Epithelial cell of prostate (primary cell): ENCODE measurements around the gene FNBP1L.
A peak's percentile ranks its signal among the peaks of the same experiment; 100 is the strongest.

Experiments
- DNase-seq: peaks from one replicate; pipeline ENCODE4 v3.0.0-alpha.2; 2011; ENCODE audit warnings: low read depth, low spot score
- H3K27ac ChIP-seq: fragments of 450-650 bp; 2 replicates; pipeline ENCODE4 v1.5.1; 2017; ENCODE audit warnings: mild to moderate bottlenecking

Gene FNBP1L

DNA sequence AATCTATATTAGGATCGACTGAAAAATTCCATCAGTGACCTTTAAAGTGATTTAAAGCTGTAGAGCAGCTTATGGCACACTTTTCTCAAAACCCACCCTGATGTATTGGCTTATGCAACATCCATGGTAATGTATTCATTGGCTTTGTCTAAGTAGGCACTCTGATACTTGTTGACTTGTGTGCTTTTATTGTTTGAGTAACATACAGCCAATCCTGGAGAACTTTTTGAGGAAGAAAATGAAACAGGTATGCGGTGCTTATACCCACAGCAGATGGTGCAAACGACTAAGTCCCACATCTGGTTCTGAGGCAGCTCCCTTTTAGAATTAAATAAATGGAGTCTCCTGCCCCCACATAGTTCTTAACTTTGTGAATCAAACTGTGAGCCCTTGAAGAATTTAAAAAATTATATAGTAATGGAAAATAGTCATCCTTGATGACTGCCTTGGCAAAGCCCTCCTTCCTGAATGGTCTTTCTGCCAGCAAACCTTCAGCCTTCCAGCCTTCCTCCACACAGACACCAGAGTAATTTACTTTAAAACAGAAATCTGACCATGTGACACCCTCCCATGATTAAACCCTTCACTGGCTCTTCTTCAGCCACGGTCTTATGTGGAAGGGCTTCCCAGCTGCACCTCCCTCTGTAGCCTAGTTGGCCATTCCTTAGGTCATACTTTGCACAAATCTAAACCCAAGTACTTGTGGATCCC, 117.7 kb downstream of the FNBP1L start:
- no peak for DNase-seq
- H3K27ac ChIP-seq: peak overlapping the region; percentile 2

DNA sequence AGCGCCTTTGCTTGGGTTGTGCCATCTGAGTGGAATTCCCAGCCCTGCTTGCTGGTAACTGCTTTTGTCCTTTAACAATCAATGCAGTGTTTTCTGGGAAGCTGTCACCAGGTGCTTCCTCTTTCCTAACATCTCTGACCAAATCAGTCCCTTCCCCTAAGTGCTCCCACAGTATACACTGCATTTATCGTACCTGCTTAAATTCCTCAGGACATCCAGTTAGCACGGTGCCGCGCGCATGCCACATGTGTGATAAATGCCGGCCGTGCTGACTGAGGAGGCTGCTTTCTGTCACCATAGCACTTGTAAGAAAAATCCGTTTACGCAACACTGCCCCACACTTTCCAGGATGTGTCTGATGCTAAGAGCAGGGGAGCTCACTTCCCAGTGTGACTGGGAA, 118.3 kb downstream of the FNBP1L start:
- peak overlapping the region; percentile 2 for H3K27ac ChIP-seq
- DNase-seq: no peak

DNA sequence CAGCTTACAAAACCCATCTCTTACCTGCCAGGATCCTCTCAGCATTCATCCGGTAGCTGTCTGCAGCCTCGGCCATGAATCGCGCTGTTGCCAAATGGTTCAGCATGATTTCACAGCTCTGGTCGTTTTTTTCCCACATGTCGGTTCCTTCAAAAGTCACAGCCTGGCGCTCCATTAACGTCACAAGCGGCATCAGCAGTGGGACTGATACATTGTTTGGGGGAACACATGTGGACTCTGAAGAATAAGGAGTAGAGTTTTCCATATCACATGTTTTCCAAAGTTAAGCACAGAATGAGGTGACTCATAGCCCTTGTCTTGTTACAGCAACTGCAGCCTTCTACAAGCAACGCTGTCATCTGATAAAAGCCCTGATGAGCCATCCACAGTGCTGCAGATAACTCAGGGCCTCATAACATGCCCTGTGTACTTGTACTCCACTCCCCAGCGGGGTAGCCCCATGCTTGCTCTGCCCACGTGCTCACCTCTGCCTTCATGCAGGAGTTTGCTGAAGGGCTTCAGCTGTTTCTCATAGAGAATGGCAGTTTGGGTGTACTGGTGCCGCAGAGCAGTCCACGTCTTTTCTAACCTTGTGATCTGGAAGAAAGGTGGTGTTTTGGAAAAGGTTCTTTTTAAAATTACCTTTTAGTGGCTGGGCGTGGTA, 119.5 kb downstream of the FNBP1L start:
- DNase-seq: peak; percentile 45
- peak overlapping the region; percentile 37 for H3K27ac ChIP-seq

DNA sequence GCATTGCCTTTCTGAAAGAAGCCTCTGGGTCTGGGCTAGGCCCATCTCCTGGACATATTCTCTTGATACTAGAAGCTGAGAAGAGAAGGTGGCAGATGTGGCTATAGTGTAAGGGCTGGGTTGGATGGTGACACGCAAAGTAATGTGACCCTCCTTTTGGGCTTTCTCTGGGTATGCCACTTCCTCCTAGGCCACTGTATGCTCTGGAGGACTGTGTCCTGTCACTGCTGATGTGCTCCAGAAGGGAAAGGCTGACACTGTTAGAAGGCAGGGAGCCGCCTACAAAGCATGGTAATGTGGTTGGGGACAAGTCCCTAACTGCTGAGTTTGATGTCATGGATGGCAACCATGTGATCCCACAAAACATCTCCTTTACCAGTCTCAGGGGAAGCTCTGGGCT, 121.6 kb downstream of the FNBP1L start:
- H3K27ac ChIP-seq: peak overlapping the region; percentile 18
- DNase-seq: no peak

DNA sequence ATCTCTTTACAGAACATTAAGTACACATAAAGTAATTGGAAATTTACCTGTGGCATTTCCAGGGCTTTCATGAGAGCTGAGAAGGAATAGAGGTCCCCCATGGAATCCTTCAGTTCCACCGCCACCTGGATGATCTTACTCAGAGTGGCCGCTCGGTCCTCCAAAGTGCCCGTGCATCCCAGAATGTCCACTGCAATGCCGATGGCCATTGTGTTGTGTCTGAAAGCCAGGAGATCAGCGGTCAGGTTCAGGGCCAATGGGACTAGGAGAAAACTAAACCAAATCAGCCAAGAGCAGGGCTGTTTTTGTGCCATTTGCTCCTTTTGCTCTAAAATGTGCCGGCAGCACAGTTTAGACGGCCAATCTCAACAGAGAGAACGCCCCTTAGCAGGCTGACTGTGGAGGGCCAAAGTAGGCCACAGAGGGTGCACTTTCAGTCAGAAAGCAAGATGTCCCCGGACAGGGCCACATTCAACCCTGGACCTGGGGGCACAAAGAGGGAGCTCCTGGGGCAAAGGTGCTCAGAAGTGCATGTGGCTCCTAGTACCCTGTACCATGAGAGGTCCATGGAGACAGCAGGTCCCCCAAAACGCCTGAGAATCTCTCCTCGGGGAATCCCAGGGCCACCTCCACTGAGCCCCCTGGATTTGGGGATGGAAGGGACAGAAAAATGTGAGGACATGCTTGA, 123.8 kb downstream of the FNBP1L start:
- DNase-seq: no peak
- no peak overlapping the region for H3K27ac ChIP-seq

DNA sequence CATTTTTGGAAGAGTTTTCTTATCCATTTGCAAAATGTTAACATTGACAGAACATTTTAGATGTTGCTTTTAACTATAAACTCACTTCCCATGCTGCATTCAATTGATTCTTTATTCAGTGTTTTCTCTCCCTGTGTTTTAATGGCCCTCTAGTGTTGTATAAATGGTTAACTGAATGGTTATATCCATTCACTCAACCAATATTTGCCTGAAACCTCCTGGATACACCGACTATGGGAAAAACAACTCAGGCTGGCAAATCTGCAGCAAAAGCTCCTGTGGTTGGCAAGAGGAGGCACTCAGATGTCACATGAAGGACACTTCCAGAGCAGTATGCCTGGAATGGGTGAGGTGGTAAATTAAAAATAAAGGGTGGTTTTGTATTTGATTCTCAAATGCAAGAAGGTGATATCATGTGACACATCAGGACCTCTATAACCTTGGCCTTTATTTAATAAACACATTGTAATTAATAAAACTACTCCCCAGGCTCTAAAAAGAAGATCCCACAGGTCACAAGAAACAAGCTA, 126.1 kb downstream of the FNBP1L start:
- peak overlapping the region; percentile 1 for H3K27ac ChIP-seq
- no peak for DNase-seq

DNA sequence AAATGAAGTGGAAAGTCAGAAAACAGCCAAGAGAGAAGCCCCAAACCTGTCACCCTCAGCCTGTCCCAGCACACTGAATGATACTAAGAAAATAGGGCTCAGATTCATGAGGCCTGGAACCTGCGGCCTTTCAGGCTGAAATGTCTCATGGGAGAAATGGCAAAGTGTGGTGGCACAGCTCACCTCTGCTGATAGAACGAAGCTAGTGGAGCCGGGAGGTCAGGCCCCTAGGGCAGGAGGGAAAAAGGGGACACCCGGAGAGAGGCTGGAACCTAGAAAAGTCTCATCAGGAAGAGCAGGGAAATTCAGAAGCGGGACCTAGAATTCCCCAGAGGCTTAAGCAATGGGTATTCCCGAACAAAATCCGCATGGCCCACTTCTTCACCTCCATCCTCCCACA, 126.6 kb downstream of the FNBP1L start:
- DNase-seq: no peak
- H3K27ac ChIP-seq: peak overlapping the region; percentile 1

DNA sequence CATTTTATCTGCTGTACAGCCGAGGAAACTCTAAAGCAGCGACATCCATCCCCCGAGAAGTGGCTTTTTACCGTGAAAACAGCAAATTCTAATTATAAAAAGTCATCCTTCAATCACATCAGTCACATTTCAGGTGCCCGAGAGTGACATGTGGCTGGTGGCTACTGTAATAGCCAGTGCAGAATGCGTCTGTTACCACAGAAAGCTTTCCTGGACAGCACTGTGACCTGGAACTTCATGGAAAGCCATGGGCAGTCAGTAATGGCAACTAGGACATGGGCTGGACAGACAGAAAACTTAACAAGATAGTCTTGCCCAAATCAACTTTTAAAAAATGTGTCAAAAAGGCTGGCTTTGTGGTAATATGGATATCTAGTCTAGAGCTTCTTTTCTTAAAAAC, 127.1 kb downstream of the FNBP1L start:
- DNase-seq: no peak
- peak overlapping the region; percentile 72 for H3K27ac ChIP-seq

DNA sequence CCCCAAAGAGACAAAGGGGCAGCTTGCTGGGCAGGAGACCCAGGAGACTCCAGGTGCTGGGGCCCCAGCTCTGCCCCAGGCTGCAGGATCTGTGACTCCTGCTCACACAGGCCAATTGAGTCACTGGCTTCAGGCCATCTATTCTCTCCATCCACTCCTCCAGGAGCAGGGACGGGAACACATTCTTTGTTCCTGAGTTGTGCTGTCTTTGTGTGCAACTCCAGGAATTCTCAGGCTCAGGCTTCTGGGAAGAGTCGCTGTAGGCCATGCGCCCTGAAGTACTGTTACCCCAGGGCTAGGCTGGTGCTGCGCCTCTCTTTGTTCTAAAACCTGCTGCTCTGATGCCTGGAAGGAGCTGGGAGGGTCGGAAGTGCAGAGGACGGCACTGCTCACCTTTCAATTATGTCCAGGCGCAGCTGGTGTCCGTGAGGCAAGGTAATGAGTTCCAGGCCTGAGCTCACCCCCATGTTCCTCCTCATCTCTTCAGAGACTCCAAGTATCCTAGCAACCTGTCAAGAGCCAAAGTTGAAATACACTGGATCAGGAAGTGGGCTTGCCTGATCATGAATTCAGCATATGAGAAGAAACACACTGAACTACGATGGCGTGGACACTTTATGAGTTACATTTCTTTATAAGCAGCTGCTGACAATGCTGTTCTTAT, 127.8 kb downstream of the FNBP1L start:
- H3K27ac ChIP-seq: peak overlapping the region; percentile 72
- no peak for DNase-seq

DNA sequence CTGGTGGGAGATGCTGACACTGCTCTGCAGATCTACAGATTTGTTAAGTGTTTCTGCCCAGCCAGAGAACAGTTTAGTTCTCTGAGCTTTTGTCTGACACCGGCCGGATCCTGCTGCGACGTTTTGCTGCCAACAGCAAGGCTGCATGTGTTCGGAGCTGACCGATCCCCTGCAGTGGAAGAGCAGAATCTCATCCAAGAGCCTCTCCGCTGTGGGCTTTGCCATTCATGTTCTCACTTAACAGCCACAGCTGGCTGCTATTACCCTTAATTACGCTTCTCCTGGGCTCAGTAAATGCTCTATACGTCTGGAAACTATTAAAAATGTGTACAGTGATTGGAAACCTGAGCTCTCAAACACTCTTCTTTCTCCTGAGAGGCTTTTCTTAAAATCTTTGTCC, 128.4 kb downstream of the FNBP1L start:
- DNase-seq: no peak
- H3K27ac ChIP-seq: peak overlapping the region; percentile 72

DNA sequence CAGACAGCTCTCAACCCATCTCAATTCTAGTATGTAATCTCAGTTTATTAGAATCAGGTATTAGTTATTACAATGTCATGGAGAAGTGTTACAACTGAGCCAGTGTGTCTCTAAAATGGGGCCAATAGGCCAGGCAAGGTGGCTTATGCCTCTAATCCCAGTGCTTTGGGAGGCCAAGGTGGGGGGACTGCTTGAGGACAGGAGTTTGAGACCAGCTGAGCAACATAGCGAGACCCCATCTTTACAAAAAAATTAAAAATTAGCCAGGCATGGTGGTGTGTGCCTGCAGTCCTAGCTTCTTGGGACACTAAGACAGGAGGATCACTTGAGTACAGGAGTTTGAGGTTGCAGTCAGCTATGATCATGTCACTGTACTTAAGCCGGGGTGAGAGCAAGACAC, 128.8 kb downstream of the FNBP1L start:
- no peak for DNase-seq
- H3K27ac ChIP-seq: peak overlapping the region; percentile 72

DNA sequence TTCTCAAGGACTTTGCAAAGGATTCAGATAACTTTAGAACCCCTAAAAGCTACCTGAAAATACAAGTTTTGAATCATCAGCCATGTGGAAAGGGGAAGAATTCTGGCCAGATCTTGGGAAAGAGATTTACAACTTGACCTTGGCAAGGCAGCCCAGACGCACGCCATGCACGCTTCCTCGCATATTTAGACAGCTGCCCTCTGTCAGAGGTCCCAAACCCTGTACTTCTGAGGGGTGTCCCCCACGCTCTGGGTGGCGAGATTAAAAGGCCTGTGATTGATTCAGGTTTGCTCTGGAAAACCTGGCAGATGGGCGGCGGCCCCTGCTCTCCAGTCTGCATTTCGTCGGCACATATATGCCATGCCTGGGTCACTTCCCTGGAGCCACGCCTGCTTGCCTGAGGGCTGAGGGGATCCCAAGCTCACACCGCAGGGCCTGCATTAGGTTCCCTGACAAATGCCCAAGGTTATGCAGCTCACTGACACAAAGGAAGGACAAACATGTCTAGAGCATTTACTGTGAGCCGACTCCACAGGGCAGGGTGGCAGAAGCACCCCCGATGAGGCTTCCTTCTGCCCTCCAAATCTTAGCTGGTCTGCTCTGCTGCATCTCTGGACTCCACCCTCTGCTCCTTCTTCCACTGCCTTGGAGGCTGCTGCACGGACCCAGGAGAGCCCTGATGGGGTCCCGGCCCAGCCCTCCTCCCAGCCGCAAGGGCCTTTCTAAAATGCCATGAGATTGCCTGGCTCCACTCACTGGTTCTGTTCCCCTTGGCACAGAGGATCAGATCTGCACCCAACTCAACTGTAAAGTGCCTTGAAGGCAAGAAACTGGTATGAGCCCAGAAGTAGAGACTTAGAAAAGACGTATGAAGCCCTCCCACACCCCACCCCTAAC, 129.9 kb downstream of the FNBP1L start:
- peak overlapping the region; percentile 72 for H3K27ac ChIP-seq
- no peak for DNase-seq

DNA sequence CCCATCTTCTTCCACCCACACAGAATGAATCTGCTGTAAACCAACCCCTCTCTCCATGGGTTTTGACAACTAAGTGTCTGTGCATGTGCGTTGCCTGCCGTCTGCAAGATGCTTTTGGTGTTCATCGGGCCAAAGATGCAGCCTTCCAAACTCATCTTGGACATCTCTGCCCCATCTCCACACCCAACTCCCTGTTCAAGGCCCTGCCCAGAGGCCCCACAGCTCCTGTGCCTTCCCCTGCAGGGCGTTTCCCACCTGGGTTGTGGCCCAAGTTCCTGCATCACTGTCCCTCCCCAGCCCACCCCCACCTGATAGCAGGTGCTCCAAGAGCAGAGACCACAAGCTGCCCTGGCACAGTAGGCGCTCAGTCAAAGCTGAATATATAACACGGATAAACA, 130.5 kb downstream of the FNBP1L start:
- peak overlapping the region; percentile 72 for H3K27ac ChIP-seq
- no peak for DNase-seq

DNA sequence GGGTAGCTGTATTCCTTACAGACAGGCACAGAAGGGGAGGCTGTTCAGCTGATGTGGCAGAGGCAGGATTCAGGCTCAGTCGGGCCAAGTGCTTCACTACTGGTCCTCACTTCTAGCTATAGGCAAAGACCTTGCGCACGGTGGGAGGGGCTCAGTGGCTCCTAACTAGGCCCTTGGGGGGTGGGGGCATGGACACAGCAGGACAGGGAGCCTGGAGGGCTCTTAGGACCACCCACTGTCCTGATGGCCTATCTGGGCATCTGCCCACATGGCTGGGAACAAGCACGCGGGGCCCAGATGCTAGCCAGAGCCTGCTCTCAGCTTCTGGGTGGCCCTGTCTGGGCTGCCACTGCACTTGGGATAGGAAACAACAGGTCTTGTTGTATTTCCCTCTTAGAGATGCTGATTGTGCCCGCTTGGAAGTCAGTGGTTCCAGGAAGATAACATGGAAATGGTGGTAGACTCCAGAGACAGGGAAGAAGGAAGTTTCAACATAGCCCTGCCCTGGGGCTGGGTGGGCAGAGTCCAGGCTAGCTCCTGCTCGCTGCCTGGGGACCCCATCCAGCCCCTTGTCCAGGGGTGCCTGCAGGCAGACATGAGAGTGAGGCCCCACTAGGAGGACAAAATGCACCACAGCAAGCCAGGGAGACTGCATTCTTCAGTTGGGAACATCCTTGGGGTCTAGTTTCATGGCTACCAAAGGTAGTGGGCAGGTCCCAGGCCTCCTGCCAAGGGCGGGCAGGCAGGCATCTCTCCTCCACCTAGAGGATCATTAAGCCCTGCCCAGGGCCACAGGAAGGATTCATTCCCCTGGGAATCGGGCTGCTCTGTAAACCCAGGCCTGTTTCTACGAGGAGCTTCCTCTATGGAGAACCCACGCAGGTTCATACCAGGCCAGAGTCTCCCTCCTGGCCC, 131.2 kb downstream of the FNBP1L start:
- peak overlapping the region; percentile 72 for H3K27ac ChIP-seq
- DNase-seq: no peak

DNA sequence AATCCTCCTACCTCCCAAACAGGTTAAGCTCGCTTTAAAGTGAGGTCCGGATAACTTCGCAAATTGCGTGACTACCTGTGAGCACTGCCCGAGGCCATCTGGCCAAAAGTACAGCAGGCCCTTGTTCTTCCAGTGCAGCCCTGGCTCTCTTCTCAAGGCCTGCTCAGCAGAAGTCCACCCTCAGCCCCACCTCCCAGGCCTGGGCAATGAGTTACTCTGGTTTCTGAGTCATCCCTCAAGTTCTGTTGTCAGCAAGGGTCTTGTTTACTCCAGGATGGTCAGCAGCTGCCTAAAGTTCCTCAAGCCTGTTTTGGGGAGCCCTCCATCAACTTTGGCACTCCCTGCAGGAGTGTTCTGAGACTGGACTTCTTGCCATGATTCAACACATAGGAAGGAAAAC, 132.0 kb downstream of the FNBP1L start:
- H3K27ac ChIP-seq: peak overlapping the region; percentile 72

DNA sequence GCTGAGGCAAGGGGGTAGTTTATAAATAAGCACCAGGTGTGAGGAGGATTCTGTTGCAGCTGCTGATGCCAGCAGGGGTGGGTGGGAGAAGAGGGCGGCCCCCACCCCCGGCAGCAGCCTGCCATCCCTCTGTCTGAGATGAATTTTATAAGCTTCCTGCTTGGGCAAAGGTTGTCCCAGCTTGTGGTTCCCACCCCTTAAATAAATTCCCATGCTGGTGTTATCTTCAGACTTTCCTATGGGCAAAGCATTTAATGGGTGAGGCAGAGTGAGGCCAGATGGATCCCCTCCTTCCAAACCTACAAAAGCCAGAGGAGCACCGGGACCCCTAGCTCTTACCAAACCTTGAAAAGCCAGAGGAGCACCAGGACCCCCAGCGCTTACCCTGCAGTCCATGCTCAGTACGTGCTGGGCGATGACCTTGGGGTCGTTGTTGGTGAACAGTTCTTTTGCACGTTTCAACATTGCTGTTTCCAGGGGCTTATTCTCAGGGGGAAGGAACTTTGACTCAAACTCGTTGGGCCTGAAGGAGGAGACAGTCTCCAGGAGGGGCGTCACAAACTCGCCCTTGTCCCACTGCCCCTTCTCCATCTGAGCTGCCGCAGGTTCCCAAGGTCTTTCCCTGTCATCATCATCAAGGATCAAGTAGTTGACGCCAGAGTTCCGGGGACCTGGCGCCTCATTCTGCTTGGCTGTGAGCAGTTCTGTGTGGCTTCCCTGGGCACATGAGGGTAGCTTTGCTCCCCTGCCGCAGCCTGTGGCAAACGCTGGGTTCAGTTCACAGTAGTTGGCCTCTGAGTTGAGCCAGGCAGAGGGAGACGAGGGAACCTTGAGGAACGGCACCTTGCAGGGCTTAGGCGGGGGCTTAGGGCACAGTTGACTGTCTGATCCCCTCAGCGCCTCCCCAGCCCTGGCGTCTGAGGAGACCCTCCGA, 134.3 kb downstream of the FNBP1L start:
- no peak for DNase-seq
- H3K27ac ChIP-seq: peak overlapping the region; percentile 72

More for the DNA sequence above, 132.0 kb downstream of the FNBP1L start:
- DNase-seq: peak; percentile 50

DNA sequence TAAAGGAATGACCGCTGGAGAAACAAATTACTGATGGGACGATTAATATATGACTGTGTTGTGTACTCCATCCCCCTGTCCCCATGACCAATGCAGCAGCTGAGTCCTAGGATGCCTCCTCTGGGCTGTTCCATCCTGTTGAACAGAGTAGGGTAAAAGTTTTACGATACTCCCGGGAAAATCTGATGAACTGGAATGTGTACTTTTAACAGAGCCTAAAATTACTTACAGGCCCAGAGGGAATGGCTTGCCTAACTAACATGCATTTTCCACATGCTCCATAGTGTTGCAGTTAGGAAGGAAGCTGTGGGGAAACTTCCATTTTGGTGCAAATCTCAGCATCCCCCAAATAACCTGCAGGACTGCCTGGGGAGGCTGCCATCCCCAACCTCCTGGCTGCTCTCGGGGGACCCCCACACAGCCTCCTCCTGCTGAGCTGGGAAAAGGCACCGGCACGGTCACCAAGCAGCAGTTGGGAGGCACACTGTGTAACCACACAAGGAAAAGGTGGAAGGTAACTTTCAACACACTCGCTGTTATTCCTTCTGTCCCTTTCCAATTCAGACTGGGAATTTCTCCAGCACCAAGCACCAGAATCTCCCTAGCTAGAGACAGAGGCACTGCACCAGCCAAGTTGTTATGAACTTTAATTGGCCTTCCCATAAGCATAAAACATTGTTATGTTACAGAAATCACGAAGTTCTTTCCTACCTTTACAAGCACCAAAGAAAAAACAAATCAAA, 136.5 kb downstream of the FNBP1L start:
- no peak for DNase-seq
- peak overlapping the region; percentile 72 for H3K27ac ChIP-seq
